Lower lobe of right lung (tissue), 2 donors: ENCODE results near the gene ZBTB33. TPM values are rescaled to one million over a fixed set of nuclear protein-coding genes. Genes with fewer than 3 reads are reported as not detected.

Experiments used
- ATAC-seq, 2 donors: fragments of 200-7000 bp; cut with Tn5 transposase; one replicate each; pipeline ENCODE4 v1.9.1; 2020 to 2022; ENCODE audit warnings: mild to moderate bottlenecking in 2 of 2, moderate library complexity in 2 of 2
- DNase-seq: peaks from one replicate; pipeline ENCODE4 v3.0.0-alpha.2; 2020
- H3K27ac ChIP-seq: fragments of 200-600 bp; one replicate; pipeline ENCODE4 v1.8.0; 2022
- H3K27me3 ChIP-seq: fragments of 200-600 bp; one replicate; pipeline ENCODE4 v1.8.0; 2022; ENCODE audit warnings: low read depth
- H3K36me3 ChIP-seq: fragments of 200-600 bp; one replicate; pipeline ENCODE4 v1.8.0; 2022; ENCODE audit warnings: mild to moderate bottlenecking
- H3K4me1 ChIP-seq: fragments of 200-600 bp; one replicate; pipeline ENCODE4 v1.8.0; 2022
- H3K4me3 ChIP-seq: fragments of 200-600 bp; one replicate; pipeline ENCODE4 v1.8.0; 2022; ENCODE audit warnings: mild to moderate bottlenecking
- H3K9me3 ChIP-seq: fragments of 200-600 bp; one replicate; pipeline ENCODE4 v1.8.0; 2022
- intact Hi-C: fragments of 100-400 bp; cut with DNase I; formaldehyde crosslinking; loops from one replicate; pipeline ENCODE4 v1.11.0; 2022
- total RNA-seq: library from RNA; stranded (reverse); fragmentation: NEBNext Ultra II Directional; extraction: Animal tissue kit (Norgen Biotek cat#: 25700); gene quantifications from one replicate; pipeline ENCODE4 v1.2.1, GENCODE V29; 2021
- TF ChIP-seq, protein P1 (sequence below): fragments of 200-600 bp; IDR thresholded peaks from one replicate; pipeline ENCODE4 v1.8.0; 2022; ENCODE audit warnings: antibody characterized with exemption, mild to moderate bottlenecking
- donor health status: DM: no; HTN: yes; CAD: no; lungs with severe emphysema.

The ZBTB33 gene
- total RNA-seq, 1 donor from 2014 or later, result 21.4 TPM

DNA sequence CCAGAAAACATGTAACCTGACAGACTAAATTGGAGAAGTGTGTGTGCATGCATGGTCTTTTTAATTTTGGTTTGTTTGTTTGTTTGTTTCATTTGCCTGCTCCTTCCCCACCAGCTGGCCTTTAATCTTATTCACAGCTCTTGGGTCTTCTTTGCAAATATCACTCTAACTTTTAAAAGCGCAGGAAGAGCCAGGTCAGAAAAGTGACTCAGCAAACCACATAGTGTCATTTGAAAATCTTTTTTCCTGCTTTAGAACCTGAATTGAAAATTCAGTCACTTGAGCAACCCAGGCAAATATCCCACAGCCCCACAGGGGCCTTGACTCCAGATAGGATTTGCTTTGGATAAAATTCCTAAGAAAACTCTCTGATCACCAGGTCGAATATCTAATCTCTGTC is 56.0 kb downstream of the ZBTB33 start:
- H3K27ac ChIP-seq, result no peak overlapping the region
- no peak overlapping the region for H3K4me3 ChIP-seq
- DNase-seq (no peak), ATAC-seq (no peak)
- no peaks in the 10 kb centered on the region for H3K9me3 ChIP-seq
- intact Hi-C loops, result no loop called here
- H3K27me3 ChIP-seq, result peaks cover 41% of the 10 kb centered on the region
- peaks cover 15% of the 10 kb centered on the region for H3K4me1 ChIP-seq
- H3K36me3 ChIP-seq, result no peaks in the 10 kb centered on the region
- TF ChIP-seq, protein P1, sequence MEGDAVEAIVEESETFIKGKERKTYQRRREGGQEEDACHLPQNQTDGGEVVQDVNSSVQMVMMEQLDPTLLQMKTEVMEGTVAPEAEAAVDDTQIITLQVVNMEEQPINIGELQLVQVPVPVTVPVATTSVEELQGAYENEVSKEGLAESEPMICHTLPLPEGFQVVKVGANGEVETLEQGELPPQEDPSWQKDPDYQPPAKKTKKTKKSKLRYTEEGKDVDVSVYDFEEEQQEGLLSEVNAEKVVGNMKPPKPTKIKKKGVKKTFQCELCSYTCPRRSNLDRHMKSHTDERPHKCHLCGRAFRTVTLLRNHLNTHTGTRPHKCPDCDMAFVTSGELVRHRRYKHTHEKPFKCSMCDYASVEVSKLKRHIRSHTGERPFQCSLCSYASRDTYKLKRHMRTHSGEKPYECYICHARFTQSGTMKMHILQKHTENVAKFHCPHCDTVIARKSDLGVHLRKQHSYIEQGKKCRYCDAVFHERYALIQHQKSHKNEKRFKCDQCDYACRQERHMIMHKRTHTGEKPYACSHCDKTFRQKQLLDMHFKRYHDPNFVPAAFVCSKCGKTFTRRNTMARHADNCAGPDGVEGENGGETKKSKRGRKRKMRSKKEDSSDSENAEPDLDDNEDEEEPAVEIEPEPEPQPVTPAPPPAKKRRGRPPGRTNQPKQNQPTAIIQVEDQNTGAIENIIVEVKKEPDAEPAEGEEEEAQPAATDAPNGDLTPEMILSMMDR, result no peak

Other genes with a start within 250 kb of the ZBTB33 start
- gene RHOXF2B, start 173.1 kb upstream of the ZBTB33 start, total RNA-seq, result not detected
- gene RHOXF1, start 134.9 kb upstream of the ZBTB33 start, total RNA-seq, result not detected
- gene RHOXF2, start 92.2 kb upstream of the ZBTB33 start, total RNA-seq, result not detected
- gene TMEM255A, start 60.6 kb downstream of the ZBTB33 start, total RNA-seq, result 2.7 TPM
- gene ATP1B4, start 111.3 kb downstream of the ZBTB33 start, total RNA-seq, result not detected
- gene LAMP2, start 218.5 kb downstream of the ZBTB33 start, total RNA-seq, result 156 TPM